Measurements from ENCODE around the gene FARP1.

GRCh38 chr13:98234348-98234747 is 91.5 kb downstream of the FARP1 start:
- no peak for TF ChIP-seq POLR2A (IDR thresholded peaks at IDR 0.05)
- no peak for TF ChIP-seq CTCF (IDR thresholded peaks at IDR 0.05)
- TF ChIP-seq EP300 (IDR thresholded peaks at IDR 0.05): no peak
- TF ChIP-seq POLR2AphosphoS5 (IDR thresholded peaks at IDR 0.05): no peak

Data from suprapubic skin (tissue), 4 donors.